ENCODE measurements around the gene GINS1. TPM values are rescaled to one million over a fixed set of nuclear protein-coding genes. Genes with fewer than 3 reads are reported as not detected.
A peak's percentile ranks its signal among the peaks of the same experiment; 100 is the strongest.

The GINS1 gene
- total and polyA plus RNA-seq, 11 donors = 0.15 to 3.1 (median 0.36) TPM

DNA sequence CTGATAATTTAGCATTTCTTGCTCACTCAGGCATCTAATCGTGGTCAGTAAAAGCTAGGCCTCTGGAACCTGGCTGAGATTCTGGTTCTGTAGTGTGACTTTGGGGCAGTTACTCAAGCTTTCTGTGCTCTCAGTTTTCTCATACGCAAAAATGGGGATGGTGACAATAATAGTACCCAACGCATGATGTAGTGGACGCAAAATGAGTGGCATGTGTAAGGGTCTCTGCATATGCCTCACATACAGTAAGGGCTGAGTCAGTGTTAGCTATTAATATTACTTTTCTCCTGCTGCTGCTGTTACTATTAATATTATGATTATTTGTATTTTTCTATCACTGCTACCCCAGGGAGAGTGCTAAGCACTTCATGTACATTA, 686 bp downstream of the GINS1 start:
- intact Hi-C loops (cut with DNase I) = loop anchor here in 4 of 10 donors (10.0 kb wide), 3 partner anchors 333 to 413 kb away; partner anchors contain the start of gene APMAP (in 1 of the 4)

DNA sequence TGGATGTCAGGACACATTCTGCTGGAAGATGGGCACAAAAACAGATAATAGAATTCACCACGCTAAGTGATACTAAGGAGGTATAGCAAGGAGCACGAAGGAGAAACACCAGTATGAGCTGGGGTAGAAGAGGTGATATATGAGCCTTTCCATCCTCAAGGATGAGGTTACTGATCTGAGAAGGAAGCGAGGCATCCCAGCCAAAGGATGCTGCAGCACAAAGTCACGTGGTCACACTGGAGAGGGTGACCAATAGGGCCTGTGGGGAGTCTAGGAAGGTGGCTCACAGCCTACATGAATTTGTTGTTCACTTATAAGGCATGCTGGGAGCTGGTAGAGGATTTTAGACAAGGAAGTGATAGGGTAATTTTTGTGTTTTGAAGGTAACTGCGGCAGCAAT, 1.4 kb downstream of the GINS1 start:
- WGBS, 4 donors = 86 to 92% (median 89%) methylated on average over 5 of the region's 5 CpGs
- H3K9me3 ChIP-seq = peaks cover 0 to 2% (median 0%) of the 10 kb centered on the region in 12 donors
- DNase-seq (no peak), ATAC-seq (no peak)
- no peak overlapping the region for H3K27ac ChIP-seq
- peaks cover 0 to 19% (median 7%) of the 10 kb centered on the region in 12 donors for H3K4me1 ChIP-seq
- H3K4me3 ChIP-seq = no peak overlapping the region
- H3K27me3 ChIP-seq = no peaks in the 10 kb centered on the region
- TF ChIP-seq POLR2A (IDR thresholded peaks at IDR 0.05) = no peak
- no peaks in the 10 kb centered on the region for H3K36me3 ChIP-seq
- intact Hi-C loops (cut with DNase I) = loop anchor here in 4 of 10 donors (10.0 kb wide), 3 partner anchors 334 to 414 kb away; partner anchors contain the start of gene APMAP (in 1 of the 4)

More for the DNA sequence above, 686 bp downstream of the GINS1 start:
- 3 to 7% (median 6%) methylated on average over 4 of the region's 4 CpGs for WGBS, 4 donors
- Histone ChIP-seq H3K9me3 (peaks cover 0 to 9% (median 6%) of the 10 kb centered on the region in 12 donors), H3K27ac (peak overlapping the region in 1 of 12 donors; percentile 25), H3K36me3 (no peaks in the 10 kb centered on the region), H3K4me3 (peak overlapping the region; percentile 30 to 84 (median 58)), H3K4me1 (peaks cover 0 to 19% (median 7%) of the 10 kb centered on the region in 12 donors), H3K27me3 (no peaks in the 10 kb centered on the region)
- DNase-seq = no peak
- TF ChIP-seq POLR2A (IDR thresholded peaks at IDR 0.05) = no peak
- TF ChIP-seq, protein P1, sequence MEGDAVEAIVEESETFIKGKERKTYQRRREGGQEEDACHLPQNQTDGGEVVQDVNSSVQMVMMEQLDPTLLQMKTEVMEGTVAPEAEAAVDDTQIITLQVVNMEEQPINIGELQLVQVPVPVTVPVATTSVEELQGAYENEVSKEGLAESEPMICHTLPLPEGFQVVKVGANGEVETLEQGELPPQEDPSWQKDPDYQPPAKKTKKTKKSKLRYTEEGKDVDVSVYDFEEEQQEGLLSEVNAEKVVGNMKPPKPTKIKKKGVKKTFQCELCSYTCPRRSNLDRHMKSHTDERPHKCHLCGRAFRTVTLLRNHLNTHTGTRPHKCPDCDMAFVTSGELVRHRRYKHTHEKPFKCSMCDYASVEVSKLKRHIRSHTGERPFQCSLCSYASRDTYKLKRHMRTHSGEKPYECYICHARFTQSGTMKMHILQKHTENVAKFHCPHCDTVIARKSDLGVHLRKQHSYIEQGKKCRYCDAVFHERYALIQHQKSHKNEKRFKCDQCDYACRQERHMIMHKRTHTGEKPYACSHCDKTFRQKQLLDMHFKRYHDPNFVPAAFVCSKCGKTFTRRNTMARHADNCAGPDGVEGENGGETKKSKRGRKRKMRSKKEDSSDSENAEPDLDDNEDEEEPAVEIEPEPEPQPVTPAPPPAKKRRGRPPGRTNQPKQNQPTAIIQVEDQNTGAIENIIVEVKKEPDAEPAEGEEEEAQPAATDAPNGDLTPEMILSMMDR (IDR thresholded peaks at IDR 0.05) = no peak
- no peak for ATAC-seq

DNA sequence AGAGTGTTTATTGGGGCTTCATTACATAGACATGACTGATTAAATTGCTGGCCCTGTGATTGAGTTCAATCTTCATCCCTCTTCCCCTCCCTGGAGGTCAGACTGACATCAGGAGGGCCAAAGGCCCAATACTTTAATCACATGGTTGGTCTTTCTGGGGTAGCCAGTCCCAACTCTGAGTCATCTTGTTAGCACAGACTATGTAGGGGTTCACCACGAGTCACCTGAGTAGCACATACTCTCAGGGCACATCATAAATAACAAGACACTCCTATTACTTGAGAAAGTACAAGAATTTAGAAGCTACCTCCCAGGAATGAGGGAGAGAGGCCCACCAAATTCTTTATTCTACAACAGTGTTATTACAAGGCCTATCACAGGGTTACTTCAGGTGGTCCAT, 11.3 kb downstream of the GINS1 start:
- no peak for ATAC-seq
- H3K27me3 ChIP-seq = no peaks in the 10 kb centered on the region
- no peaks in the 10 kb centered on the region for H3K36me3 ChIP-seq
- intact Hi-C loops (cut with DNase I) = no loop called here
- WGBS, 4 donors = 92 to 100% (median 97%) methylated on average over 1 of the region's 1 CpG
- H3K4me3 ChIP-seq = no peak overlapping the region
- no peak for DNase-seq
- H3K4me1 ChIP-seq = no peaks in the 10 kb centered on the region
- no peak for TF ChIP-seq POLR2A (IDR thresholded peaks at IDR 0.05)
- TF ChIP-seq, protein P1 (IDR thresholded peaks at IDR 0.05) = no peak
- no peak overlapping the region for H3K27ac ChIP-seq
- no peaks in the 10 kb centered on the region for H3K9me3 ChIP-seq

DNA sequence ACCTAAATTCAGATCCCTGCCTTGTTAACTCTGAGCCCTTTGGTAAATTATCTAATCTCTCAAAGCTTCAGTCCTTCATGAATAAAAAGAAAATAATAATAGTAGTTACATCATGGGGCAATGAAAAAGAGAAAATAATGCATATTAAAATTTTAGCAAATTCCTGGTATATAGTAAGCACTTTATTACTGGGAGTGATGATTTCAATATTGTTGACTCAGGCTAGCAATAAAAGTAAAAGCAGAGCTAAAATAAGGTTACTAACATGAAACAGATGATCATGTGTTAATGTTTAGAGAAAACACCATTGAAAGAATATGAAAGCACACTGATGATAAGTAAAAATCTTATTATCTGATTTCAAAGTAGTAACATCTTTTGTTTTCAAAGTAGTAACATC, 13.6 kb downstream of the GINS1 start:
- H3K4me3 ChIP-seq = no peak overlapping the region
- no peak for TF ChIP-seq POLR2A (IDR thresholded peaks at IDR 0.05)
- TF ChIP-seq, protein P1 (IDR thresholded peaks at IDR 0.05) = no peak
- no peaks in the 10 kb centered on the region for H3K4me1 ChIP-seq
- no peak overlapping the region for H3K27ac ChIP-seq
- H3K27me3 ChIP-seq = no peaks in the 10 kb centered on the region
- no peak for DNase-seq
- intact Hi-C loops (cut with DNase I) = no loop called here
- H3K36me3 ChIP-seq = no peaks in the 10 kb centered on the region
- H3K9me3 ChIP-seq = no peaks in the 10 kb centered on the region
- ATAC-seq = no peak

DNA sequence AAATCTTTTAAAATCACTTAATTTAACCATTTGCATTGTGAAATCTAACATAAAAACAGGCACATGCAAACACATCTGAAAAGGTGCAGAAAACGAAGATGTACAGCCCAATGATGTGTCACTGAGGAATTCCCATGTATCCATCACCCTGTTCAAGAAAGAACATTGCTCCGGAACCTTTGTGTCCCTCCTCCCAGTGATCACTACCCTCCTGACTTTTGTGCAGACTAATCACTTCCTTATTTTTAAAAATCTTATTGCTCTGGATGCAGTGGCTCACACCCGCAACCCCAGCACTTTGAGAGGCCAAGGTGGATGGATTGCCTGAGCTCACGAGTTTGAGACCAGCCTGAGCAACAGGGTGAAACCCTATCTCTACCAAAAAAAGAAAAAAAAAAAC, 14.6 kb downstream of the GINS1 start:
- 84 to 89% (median 86%) methylated on average over 4 of the region's 4 CpGs for WGBS, 4 donors
- Histone ChIP-seq H3K4me1 (no peaks in the 10 kb centered on the region), H3K27ac (no peak overlapping the region), H3K9me3 (no peaks in the 10 kb centered on the region), H3K27me3 (no peaks in the 10 kb centered on the region), H3K4me3 (no peak overlapping the region), H3K36me3 (no peaks in the 10 kb centered on the region)
- DNase-seq = no peak
- intact Hi-C loops (cut with DNase I) = no loop called here
- no peak for TF ChIP-seq POLR2A (IDR thresholded peaks at IDR 0.05)
- TF ChIP-seq, protein P1 (IDR thresholded peaks at IDR 0.05) = no peak
- no peak for ATAC-seq
